ENCODE data around the gene INPP5A.
A peak's percentile ranks its signal among the peaks of the same experiment; 100 is the strongest.
"Not testable (repeated sequence)": the region's sequence is repeated elsewhere in the genome, so short reads cannot be mapped to it uniquely, and the experiment has no call there.

Gene INPP5A

DNA sequence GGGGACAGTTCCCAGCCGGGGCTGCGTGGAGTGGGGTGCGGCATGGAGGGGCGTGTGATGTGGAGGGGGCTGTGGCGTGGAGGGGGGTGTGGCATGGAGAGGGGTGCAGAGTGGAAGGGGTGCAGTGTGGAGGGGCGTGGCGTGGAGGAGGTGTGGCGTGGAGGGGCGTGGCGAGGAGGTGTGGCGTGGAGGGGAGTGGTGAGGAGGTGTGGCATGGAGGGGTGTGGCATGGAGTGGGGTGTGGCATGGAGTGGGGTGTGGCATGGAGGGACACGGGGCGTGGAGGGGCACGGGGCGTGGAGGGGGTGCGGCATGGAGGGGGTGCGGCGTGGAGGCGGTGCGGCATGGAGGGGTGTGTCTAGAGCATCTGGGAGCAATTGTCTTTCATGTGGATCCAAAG lies 214.8 kb downstream of the INPP5A start:
- DNase-seq: no peak

DNA sequence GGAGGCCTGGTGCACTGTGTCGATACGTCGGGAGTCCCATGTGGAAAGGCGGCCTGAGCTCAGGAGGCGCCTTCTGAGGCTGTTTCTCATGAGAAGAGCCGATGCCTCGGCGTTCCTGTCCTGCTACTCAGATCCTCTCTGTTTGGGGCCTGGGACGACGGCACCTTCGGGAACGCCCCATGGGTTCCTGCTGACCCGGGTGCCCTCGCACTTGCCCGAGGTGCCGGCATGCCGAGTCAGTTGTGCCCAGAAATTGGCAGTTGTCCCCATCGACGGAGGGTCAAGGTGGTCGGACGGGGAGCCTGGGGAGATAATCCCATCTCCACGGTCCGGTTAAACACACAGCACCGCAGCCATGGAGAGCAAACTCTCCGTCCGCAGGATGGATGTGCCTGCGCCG lies 215.4 kb downstream of the INPP5A start:
- no peak for DNase-seq

GRCh38 chr10:132753596-132753995 lies 216.0 kb downstream of the INPP5A start:
- no peak for DNase-seq

DNA sequence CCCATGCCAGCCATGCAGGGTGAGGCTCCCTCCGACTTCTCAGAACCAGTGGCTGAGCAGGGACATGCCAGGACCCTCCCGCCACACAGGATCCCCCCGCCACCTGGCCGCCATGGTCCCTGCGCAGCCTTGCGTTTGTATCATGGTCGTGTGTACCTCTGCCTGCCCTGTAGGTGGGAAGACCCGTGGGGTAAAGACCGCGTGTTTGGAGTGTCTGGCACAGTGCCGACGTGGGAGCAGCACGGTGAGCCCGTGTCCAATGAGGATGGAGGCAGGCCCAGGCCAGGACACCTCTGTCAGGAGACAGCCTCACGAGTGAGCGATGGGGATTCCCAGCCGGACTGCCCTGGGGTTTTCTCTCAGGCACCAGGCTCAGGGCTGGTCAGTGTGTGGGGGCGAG lies 216.5 kb downstream of the INPP5A start:
- no peak for DNase-seq

- no peak for DNase-seq
Observed at GRCh38 chr10:132755166-132755711, 217.7 kb downstream of the INPP5A start.

GRCh38 chr10:132756591-132756990 lies 219.0 kb downstream of the INPP5A start:
- DNase-seq: no peak

DNA sequence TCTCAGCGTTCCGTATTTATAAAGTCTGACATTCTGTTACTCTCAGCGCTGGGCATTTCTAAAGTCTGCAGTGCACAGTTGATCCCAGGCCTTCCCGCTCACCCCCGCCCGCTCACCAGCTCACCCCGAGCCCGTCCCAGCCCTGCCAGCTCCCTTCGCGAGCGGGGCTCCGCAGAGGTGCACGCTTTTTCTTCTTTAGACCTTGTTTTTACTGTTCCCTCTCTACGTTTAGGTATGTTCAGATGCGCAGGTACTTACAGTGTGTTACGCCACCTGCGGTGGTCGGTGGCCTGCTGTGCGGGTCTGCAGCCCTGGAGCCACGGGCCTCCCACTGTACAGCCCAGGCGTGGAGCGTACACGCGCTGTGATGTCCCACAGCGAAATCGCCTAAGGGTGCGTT lies 219.6 kb downstream of the INPP5A start:
- no peak for DNase-seq

GRCh38 chr10:132758865-132759264 lies 221.3 kb downstream of the INPP5A start:
- DNase-seq: no peak

- DNase-seq: no peak
Observed at GRCh38 chr10:132761395-132762060, 223.9 kb downstream of the INPP5A start.

DNA sequence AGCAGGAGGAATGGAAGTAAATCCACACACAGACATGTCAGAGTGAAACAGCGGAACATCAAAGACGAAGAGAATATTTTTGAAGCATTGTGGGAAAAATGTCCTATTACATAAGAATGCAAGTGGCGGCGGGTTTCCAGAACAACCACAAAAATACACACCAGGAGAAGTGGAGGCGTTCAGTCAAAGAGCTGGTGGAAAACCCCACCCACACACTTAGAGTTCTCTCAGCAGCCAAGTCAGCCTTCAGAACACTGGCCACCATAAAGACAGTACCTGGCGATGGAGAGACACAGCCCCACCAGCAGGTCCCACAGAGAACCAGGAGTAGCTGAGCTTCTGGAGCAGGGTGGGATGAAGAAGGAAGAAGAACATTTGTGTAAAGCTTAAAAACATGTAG lies 224.7 kb downstream of the INPP5A start:
- DNase-seq: no peak

- DNase-seq: no peak
Observed at GRCh38 chr10:132763545-132763944, 226.0 kb downstream of the INPP5A start.

DNA sequence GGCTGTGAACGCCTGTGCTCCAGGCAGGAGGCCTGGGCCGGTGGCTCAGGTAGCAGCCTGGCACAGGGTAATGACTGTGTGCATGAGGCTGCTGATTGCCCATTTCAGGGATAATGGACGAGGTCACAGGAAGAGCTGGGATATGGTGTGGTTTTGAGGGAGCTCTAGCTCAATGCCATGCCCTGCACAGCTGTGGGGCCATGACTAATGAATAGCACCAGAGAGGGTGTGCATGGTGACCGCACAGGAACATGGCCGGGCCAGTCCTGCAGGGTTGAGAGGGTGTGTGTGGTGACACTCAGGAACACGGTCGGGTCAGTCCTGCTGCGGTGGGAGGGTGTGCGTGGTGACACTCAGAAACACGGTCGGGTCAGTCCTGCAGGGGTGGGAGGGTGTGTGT lies 226.5 kb downstream of the INPP5A start:
- no peak for DNase-seq

DNA sequence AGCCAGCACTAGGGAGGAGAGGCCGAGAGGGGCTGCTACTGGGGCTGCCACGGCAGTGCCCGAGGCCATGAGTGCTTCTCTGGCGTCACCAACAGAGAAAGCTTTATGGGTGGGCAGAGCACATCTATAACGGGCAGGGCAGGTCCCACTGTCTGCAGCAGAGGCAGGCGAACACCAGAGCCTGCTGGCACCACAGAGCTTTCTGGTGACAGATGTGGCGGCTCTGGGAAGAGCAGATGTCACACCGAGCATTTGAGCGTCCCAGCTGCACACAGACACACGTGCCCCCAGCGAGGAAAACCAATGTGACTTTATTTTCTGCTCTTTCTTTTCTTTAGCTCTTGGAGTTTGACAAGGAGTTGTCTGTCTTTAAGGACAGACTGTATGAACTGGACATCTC lies 227.8 kb downstream of the INPP5A start:
- DNase-seq: no peak

- no peak for DNase-seq
Observed at GRCh38 chr10:132766291-132766690, 228.7 kb downstream of the INPP5A start.

DNA sequence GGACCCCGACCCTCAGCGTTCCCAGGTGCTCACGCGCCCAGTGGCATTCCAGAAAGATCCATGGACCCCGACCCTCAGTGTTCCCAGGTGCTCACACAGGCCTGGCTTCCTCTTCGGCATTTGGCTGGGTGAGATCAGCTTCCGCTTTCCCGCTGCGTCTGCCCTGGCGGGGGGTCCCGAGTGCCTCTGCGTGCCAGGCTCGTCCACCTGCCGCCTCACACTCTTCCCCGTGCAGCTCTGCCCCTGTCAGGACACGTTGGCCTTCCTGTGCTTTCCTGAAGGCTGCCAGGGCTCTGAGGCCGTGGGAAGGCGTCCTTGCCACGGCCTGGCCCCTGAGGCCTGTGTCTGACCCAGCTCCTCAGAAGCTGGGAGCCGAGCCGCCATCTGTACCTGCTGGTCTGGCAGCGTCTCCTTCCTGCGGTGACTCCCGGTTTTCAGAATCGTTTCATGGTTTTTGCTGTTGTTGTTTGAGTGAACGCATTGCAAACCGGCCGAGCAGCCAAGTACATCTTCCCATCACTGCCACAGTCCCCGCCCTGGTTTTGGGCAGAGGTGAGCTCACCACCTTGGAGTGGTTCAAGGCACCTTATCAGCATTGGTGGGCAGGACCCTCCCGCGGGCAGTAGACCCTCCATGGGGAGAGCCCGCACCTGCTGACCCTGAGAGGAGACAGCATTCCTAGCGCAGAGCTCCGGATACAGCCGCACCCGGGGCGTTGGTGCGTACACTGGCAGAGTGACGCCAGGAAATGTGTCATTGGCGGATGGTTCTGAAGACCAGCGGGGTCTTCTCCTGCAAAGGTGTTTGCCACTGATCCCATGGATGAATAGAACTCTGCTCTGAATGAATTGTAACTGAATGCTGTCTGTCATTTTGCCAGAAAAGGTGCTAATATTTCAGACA lies 231.0 kb downstream of the INPP5A start:
- no peak for DNase-seq

DNA sequence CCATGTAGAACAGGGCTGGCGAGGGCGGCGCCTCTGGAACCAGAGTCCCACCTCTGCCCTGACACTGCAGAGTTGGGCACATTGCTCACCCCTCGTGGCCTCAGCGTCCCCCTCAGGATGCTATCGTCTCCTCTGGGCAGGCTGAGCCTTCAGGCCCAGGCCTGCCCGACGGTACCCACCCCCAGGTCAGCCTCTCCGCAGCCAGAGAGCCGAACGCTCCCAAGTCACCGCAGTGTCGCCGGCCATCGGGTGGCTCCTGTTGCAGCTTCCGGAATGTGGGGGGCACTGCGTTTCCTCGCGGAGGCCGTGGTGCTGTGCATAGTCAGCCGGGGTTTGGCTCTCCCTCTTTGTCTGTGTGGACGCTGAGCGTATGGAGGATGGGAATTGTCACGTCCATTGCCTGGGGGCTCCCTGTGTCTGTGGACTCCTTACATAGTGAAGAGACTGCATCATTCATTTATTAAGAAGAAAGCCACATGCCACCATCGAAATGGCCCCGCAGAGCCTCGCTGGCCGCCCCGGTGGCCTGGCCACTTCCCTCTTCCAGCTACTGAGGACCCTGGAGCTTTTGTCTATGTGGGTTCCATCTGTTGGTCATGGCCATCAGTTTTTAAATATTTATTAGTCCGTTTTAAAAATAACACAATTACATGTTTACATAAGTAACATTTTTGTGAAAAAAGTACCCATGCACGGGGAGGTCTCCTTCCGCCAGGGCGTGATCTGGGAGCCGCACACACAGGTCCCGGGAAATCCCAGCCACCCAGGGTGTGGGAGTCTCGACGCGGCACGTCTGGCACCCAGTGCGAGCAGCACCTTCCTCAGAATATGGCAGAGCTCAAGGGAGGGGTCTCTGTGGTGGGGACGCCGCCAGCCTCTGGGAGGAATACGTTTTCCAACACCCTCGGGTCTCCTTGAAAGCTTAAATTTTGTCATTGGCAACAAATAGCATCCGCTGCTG lies 232.8 kb downstream of the INPP5A start:
- DNase-seq: no peak

- not testable (repeated sequence) for DNase-seq
Observed at GRCh38 chr10:132772816-132773215, 235.2 kb downstream of the INPP5A start.

DNA sequence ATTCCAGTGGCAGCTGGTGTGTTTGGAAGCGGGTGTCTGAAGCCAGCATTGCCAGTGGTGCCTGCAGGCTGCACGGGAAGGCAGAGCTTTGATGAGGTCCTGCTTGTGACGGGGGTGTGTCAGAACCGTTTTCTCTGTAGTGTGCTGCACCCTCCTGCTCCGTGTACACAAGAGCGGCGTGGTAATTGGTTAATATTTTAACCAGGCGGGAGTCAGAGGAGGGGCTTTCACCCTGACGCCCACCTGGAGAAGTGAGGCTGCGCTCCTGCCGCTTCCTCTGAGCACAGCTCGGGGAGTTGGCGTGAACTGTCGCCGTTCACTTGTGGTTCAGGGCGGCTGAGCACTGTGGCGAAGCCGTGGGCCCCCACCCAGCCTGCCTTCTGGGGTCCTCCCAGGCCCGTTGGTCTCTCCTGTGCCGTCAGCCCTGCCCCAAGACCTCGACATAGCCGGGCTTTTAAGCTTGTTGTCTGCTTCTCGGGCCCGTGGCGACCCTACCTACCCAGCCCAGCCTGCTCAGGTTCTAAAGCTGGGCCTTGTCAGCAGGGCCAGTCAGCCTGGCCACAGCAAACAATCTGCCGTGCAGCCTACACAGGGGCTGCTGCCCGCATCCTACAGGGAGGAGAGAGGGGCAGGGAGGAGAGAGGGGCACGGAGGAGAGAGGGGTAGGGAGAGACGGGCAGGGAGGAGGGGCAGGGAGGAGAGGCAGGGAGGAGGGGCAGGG lies 236.8 kb downstream of the INPP5A start:
- DNase-seq: no peak

GRCh38 chr10:132774902-132775863 lies 237.6 kb downstream of the INPP5A start:
- DNase-seq: peak in 2 of 3 experiments; percentile 42 to 62

DNA sequence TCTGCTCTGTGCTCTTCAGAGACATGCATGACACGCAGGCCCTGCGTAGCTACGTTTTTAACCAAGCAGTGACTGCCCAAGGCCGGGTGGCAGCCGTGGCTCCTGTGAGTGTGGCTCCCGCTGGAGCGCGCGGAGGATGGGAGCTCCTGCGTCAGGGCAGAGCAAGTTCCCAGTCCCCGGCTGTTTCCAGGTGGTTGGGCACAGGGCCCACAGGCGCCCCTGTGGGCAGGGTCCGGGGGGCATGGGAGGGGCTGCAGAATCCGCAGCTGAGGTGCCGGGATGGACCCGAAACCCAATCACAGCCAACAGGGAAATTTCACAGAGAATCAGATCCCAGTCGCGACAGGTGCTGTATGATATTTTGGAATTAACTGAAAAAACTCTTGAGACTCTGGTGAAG lies 238.6 kb downstream of the INPP5A start:
- no peak for DNase-seq

DNA sequence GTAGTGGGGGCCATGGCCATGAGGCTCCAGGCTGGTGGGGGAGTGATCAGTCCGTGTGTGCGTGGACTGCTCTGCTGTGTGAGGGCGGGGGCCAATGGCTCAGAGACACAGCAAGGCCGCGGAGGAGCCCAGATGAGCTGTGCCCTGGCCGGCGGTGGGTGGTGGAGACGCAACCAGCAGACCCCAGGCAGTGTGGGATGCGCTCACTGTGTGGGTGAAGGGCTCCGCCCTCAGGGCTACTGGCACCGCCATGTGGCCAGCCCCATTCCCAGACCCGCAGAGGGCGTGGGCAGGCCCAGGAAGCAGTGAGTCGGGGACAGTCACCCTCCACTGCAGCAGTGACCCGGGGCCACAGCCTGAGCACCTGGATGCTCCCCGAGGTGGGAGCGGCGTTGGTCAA lies 239.2 kb downstream of the INPP5A start:
- DNase-seq: no peak
